Memory B cell (primary cell): ENCODE data around the gene RNF26.

Experiments used
- ATAC-seq: fragments of 150-1000 bp; cut with Tn5 transposase; 2 replicates; pipeline ENCODE4 v1.10.0; 2021; ENCODE audit warnings: low read depth, mild to moderate bottlenecking, moderate library complexity
- DNase-seq, 2 donors: peaks; one replicate each; pipeline ENCODE4 v3.0.0; 2022; ENCODE audit warnings: low spot score in 2 of 2
- H3K27ac Mint-ChIP-seq: one replicate; pipeline ENCODE4 v1.8.0; 2022; ENCODE audit warnings: mild to moderate bottlenecking, moderate library complexity, mixed read lengths
- H3K27me3 Mint-ChIP-seq: one replicate; pipeline ENCODE4 v1.8.0; 2022; ENCODE audit warnings: mixed read lengths
- H3K36me3 Mint-ChIP-seq: one replicate; pipeline ENCODE4 v1.8.0; 2022; ENCODE audit warnings: mild to moderate bottlenecking, mixed read lengths
- H3K4me1 Mint-ChIP-seq: one replicate; pipeline ENCODE4 v1.8.0; 2022; ENCODE audit warnings: mixed read lengths
- H3K4me3 Mint-ChIP-seq: one replicate; pipeline ENCODE4 v1.8.0; 2022; ENCODE audit warnings: mild to moderate bottlenecking, moderate library complexity, mixed read lengths
- H3K9me3 Mint-ChIP-seq: one replicate; pipeline ENCODE4 v1.8.0; 2022; ENCODE audit warnings: mixed read lengths

RNF26 gene

GRCh38 chr11:119336744-119337469 is 2.6 kb downstream of the RNF26 start:
- Mint-ChIP-seq H3K36me3 (peaks cover 2% of the 10 kb centered on the region), H3K4me3 (peak overlapping the region; percentile 31), H3K4me1 (peaks cover 32% of the 10 kb centered on the region), H3K27me3 (peaks cover 12% of the 10 kb centered on the region), H3K27ac (peak overlapping the region; percentile 7), H3K9me3 (no peaks in the 10 kb centered on the region)
- no peak for ATAC-seq
- DNase-seq = no peak

- no peak for DNase-seq
- H3K9me3 Mint-ChIP-seq = no peaks in the 10 kb centered on the region
- no peak overlapping the region for H3K4me3 Mint-ChIP-seq
- H3K36me3 Mint-ChIP-seq = peaks cover 2% of the 10 kb centered on the region
- peaks cover 32% of the 10 kb centered on the region for H3K4me1 Mint-ChIP-seq
- ATAC-seq = no peak
- peaks cover 13% of the 10 kb centered on the region for H3K27me3 Mint-ChIP-seq
- no peak overlapping the region for H3K27ac Mint-ChIP-seq
Observed at GRCh38 chr11:119337581-119338317, 3.4 kb downstream of the RNF26 start.

GRCh38 chr11:119338318-119338890 is 4.1 kb downstream of the RNF26 start:
- Mint-ChIP-seq H3K4me1 (peaks cover 32% of the 10 kb centered on the region), H3K27me3 (peaks cover 19% of the 10 kb centered on the region), H3K27ac (no peak overlapping the region), H3K9me3 (no peaks in the 10 kb centered on the region), H3K4me3 (no peak overlapping the region), H3K36me3 (peaks cover 2% of the 10 kb centered on the region)
- ATAC-seq (peak; percentile 21), DNase-seq (peak; percentile 54 to 67)

GRCh38 chr11:119338965-119339588 is 4.8 kb downstream of the RNF26 start:
- Mint-ChIP-seq H3K36me3 (peaks cover 2% of the 10 kb centered on the region), H3K27me3 (peaks cover 22% of the 10 kb centered on the region), H3K4me3 (peak overlapping the region; percentile 45), H3K9me3 (no peaks in the 10 kb centered on the region), H3K27ac (no peak overlapping the region), H3K4me1 (peaks cover 29% of the 10 kb centered on the region)
- no peak for DNase-seq
- no peak for ATAC-seq

GRCh38 chr11:119339589-119340334 is 5.4 kb downstream of the RNF26 start:
- peaks cover 2% of the 10 kb centered on the region for H3K36me3 Mint-ChIP-seq
- no peaks in the 10 kb centered on the region for H3K9me3 Mint-ChIP-seq
- no peak overlapping the region for H3K4me3 Mint-ChIP-seq
- DNase-seq (no peak), ATAC-seq (no peak)
- H3K27me3 Mint-ChIP-seq = peaks cover 26% of the 10 kb centered on the region
- no peak overlapping the region for H3K27ac Mint-ChIP-seq
- H3K4me1 Mint-ChIP-seq = peaks cover 29% of the 10 kb centered on the region

- peaks cover 20% of the 10 kb centered on the region for H3K4me1 Mint-ChIP-seq
- H3K4me3 Mint-ChIP-seq = no peak within 1 kb of the TSS
- peaks cover 31% of the 10 kb centered on the region for H3K27me3 Mint-ChIP-seq
- H3K27ac Mint-ChIP-seq = no peak within 1 kb of the TSS
- no peak for ATAC-seq
- H3K9me3 Mint-ChIP-seq = no peaks in the 10 kb centered on the region
- peaks cover 2% of the 10 kb centered on the region for H3K36me3 Mint-ChIP-seq
- no peak for DNase-seq
Observed at GRCh38 chr11:119340335-119341221, 6.3 kb downstream of the RNF26 start, which contains the start of gene C1QTNF5. TSS of gene C1QTNF5 (minus strand) at chr11:119340883. CDS start at chr11:119340397, 486 bp downstream.

DNA sequence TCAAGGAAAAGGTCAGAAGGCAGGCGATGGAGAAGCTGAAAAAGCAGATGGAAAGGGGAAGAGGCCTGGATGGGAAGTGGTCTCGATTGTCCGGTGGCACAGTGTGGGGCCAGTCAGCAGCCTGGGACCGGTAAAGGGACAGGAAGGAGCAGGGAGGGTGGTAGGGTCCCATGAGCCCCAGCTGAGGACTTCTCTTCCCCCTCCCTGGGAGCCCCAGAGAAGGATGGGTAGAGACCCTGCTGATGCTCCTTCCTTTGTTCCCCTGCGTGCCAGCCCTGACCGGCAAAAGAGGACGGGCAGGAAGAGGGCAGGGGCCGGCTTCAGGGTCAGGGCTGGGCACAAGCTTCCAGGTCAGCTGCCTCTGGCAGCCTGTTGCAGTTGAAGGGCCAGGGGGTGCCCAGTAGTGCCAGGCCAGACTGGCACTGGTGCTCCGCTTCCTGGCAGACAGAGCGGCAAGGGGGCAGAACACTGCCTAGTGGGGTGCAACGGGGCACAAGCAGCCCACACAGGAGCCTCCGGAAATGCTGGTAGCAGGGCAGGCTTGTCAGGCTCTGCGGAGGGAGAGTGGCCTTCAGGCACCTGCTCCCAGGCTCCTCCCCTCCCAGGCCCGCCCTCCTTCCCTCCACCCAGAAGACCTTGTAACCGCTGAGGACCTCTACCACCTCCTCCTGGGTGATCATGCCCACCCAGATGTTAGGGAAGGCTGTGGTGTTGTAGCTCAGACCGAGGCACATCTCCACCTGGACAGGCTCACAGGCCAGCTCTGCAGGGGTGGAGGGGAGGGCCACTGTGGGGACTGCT is 7.1 kb downstream of the RNF26 start:
- DNase-seq = no peak
- Mint-ChIP-seq H3K4me3 (no peak overlapping the region), H3K4me1 (peaks cover 16% of the 10 kb centered on the region), H3K9me3 (no peaks in the 10 kb centered on the region), H3K36me3 (peaks cover 2% of the 10 kb centered on the region), H3K27me3 (peaks cover 31% of the 10 kb centered on the region), H3K27ac (no peak overlapping the region)
- peak; percentile 29 for ATAC-seq

DNA sequence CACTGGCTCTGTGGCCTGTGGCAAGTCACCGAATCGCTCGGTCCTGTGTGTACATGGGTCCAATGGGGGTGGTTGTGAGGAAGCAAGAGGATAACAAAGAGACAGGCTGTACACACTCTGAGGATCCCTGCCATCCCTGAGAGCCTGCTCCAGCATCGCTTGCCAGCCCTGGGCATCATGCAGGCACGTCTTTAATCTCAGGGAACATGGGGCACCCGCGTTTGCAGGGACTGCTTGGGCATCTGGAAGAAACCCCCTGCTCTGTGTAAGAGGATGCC is 7.6 kb downstream of the RNF26 start:
- no peak for ATAC-seq
- Mint-ChIP-seq H3K27me3 (peaks cover 31% of the 10 kb centered on the region), H3K4me1 (peaks cover 15% of the 10 kb centered on the region), H3K9me3 (no peaks in the 10 kb centered on the region), H3K27ac (no peak overlapping the region), H3K36me3 (peaks cover 2% of the 10 kb centered on the region), H3K4me3 (no peak overlapping the region)
- no peak for DNase-seq

GRCh38 chr11:119342362-119343130 is 8.2 kb downstream of the RNF26 start:
- H3K9me3 Mint-ChIP-seq = no peaks in the 10 kb centered on the region
- peaks cover 34% of the 10 kb centered on the region for H3K27me3 Mint-ChIP-seq
- DNase-seq = no peak
- ATAC-seq = no peak
- H3K4me1 Mint-ChIP-seq = peaks cover 13% of the 10 kb centered on the region
- no peak overlapping the region for H3K4me3 Mint-ChIP-seq
- no peak overlapping the region for H3K27ac Mint-ChIP-seq
- H3K36me3 Mint-ChIP-seq = peaks cover 2% of the 10 kb centered on the region

DNA sequence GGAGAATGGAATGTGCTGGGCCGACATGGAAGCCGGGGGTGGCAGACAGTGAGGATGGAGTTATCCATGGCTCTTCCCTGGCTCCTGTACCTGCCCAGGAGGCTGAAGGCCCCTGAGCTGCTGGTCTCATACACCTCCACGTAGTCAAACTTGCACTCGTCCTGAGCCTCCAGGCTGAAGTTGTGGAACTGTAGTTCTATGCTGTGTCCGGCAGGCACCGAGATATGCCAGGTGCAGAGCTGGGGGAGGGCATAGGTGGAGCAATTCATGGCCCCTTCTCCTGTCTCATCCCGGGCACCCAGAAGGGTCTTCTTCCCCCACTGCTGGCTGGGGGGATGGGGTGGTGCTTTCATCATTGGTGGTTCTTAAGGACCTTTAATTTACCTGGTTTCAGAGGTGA is 9.4 kb downstream of the RNF26 start:
- Mint-ChIP-seq H3K27me3 (peaks cover 35% of the 10 kb centered on the region), H3K36me3 (peaks cover 2% of the 10 kb centered on the region), H3K27ac (no peak overlapping the region), H3K4me3 (no peak overlapping the region), H3K9me3 (no peaks in the 10 kb centered on the region), H3K4me1 (peaks cover 11% of the 10 kb centered on the region)
- DNase-seq = no peak
- ATAC-seq = no peak

DNA sequence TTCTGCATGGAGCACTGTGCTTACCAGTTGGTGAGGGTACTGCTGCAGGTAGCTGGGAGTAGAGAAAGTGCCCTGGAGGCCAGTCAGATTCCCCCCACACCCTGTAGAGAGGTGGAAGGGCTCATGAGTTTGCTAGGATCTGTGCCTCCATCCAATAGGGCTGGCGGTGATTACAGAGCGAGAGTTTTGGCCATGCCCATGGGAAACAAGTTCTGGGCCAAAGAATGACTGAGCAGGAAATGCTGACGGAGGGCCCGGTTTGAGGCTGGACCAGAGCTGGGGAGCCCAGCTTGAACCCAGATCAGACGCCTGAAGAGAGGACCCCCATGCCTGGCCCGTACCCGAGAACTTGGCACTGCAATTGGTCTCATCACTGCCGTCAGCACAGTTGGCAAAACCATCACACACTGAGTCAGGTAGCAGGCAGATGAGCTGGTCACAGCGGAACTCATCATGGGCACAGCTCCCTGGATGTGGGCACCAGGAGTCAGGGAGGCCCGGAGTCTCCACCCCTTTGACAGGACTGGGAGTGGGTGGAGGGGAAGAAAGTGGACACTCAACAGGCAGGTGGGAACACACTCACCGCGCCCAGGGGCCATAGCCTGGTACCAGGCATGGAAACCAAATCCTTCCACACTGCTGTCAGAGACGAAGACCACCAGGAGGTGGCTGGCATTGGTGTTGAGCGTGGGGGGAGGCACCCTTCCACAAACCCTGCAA is 10.1 kb downstream of the RNF26 start:
- Mint-ChIP-seq H3K36me3 (no peaks in the 10 kb centered on the region), H3K9me3 (no peaks in the 10 kb centered on the region), H3K4me3 (no peak overlapping the region), H3K4me1 (peaks cover 7% of the 10 kb centered on the region), H3K27ac (no peak overlapping the region), H3K27me3 (peaks cover 30% of the 10 kb centered on the region)
- DNase-seq (no peak), ATAC-seq (no peak)
